ENCODE data around the gene GPR52. TPM values are rescaled to one million over a fixed set of nuclear protein-coding genes. Genes with fewer than 3 reads are reported as not detected.

Gene GPR52
- polyA plus RNA-seq, 12 donors = 0.15 TPM; not detected in 11

GRCh38 chr1:174466607-174467006, 18.8 kb downstream of the GPR52 start:
- DNase-seq = no peak

GRCh38 chr1:174469052-174469451, 21.3 kb downstream of the GPR52 start:
- no peak for DNase-seq

- DNase-seq = no peak
Measured at GRCh38 chr1:174469687-174470086, 21.9 kb downstream of the GPR52 start.

- DNase-seq = no peak
Measured at GRCh38 chr1:174479281-174479680, 31.5 kb downstream of the GPR52 start.

GRCh38 chr1:174480324-174480723, 32.6 kb downstream of the GPR52 start:
- peak; percentile 9 for DNase-seq

DNA sequence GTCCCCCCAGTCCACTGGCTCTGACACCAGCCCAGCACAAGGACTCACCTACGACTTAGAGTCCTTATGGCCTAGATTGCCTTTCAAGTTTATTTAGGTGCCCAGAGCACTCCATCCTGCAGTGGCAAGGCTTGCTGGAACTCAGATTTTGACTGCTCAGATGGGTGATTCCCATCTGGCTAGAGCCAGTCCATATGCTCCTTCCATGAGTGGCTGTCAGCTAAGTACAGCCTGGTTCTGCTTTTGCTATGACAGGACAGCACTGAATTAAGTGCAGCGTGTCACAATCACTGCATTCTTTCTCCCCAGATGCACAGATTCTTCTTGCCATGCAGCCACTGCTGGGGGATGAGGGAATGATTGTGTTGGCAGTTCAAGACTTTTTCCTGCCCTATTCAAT, 43.8 kb downstream of the GPR52 start:
- DNase-seq = no peak

DNA sequence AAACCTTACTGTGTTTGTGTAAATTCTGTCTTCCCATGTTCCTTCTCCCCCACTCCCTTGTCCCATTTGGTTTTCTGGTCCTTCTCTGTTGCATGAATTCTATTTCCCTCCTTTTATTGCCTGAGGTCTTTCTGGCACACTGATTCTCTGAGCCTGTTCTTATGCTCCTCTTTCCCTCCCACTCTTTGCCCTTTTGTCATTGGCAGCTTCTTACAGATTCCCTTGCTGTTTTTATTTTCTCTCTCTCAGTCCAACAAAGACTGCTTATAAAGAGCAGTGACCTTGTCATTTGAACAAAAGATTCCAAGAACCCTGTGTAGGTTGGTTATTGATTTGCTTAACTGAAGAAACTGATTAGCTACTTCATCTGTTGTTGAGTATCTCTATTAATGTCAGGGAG, 49.7 kb downstream of the GPR52 start:
- DNase-seq = no peak

All from muscle of arm (tissue), 12 donors.